PC-9 (cell line): ENCODE results near the gene IFITM10.

Experiments used
- CTCF ChIP-seq: fragments of 200-600 bp; sonication (generic); conservative IDR thresholded peaks from 2 replicates; pipeline ENCODE4 v1.6.1; 2017; ENCODE audit warnings: mixed run types, antibody characterized with exemption, mild to moderate bottlenecking, moderate library complexity
- EZH2 ChIP-seq: fragments of 200-600 bp; sonication (generic); IDR thresholded peaks from 2 replicates; pipeline ENCODE4 v1.8.0; 2017; ENCODE audit warnings: antibody characterized with exemption, low read depth

- TF ChIP-seq CTCF (no peak), EZH2 (no peak)
Measured at GRCh38 chr11:1692708-1693326, 57.6 kb downstream of the IFITM10 start.
